ENCODE data around the gene DUOX1. TPM values are rescaled to one million over a fixed set of nuclear protein-coding genes. Genes with fewer than 3 reads are reported as not detected.

The DUOX1 gene
- total RNA-seq, 1 experiment from 2014 or later: not detected

- Histone ChIP-seq H2AFZ (no peak overlapping the region), H3K9me3 (ENCODE audit: insufficient read depth, low read depth) (no peaks in the 10 kb centered on the region), H3K27ac (no peak overlapping the region), H3K79me2 (ENCODE audit: low read depth) (no peaks in the 10 kb centered on the region), H3K36me3 (ENCODE audit: low read depth) (no peaks in the 10 kb centered on the region), H3K9me2 (ENCODE audit: insufficient read depth) (no peaks in the 10 kb centered on the region), H3K4me1 (replicated peaks; ENCODE audit: insufficient read depth) (0 out of 2 replicates have a peak, but pooled peaks cover 5% of the 10 kb centered on the region), H3K4me2 (no peak overlapping the region), H3K4me3 (no peak overlapping the region), H3F3A (ENCODE audit: insufficient read depth, low read depth) (no peaks in the 10 kb centered on the region), H4K20me1 (ENCODE audit: insufficient read depth) (no peaks in the 10 kb centered on the region), H3K27me3 (ENCODE audit: insufficient read depth, low read depth) (no peaks in the 10 kb centered on the region)
- BruUV-seq (replicated peaks): no TSS peak
- no peak for DNase-seq
- ChIA-PET CTCF (no interaction called here), POLR2A (ENCODE audit: unreplicated experiment) (interaction anchor here (0.6 kb wide), 1 partner anchor 11 kb away, joined by 4 read pairs; no protein-coding TSS in a partner anchor)
- TF ChIP-seq CTCF (conservative IDR thresholded peaks at IDR 0.05) (no peak), EZH2 (IDR thresholded peaks at IDR 0.05; ENCODE audit: low read depth) (no peak)
- intact Hi-C loops (cut with micrococcal nuclease; ENCODE audit: unreplicated experiment): no loop called here
These were observed 57.2 kb downstream of the DUOX1 start for GRCh38 chr15:45186771-45187577.

- TF ChIP-seq CTCF (conservative IDR thresholded peaks at IDR 0.05) (no peak), EZH2 (IDR thresholded peaks at IDR 0.05; ENCODE audit: low read depth) (no peak)
- Histone ChIP-seq H3F3A (ENCODE audit: insufficient read depth, low read depth) (no peaks in the 10 kb centered on the region), H3K27me3 (ENCODE audit: insufficient read depth, low read depth) (no peaks in the 10 kb centered on the region), H3K4me2 (no peak overlapping the region), H4K20me1 (ENCODE audit: insufficient read depth) (no peaks in the 10 kb centered on the region), H3K9me3 (ENCODE audit: insufficient read depth, low read depth) (no peaks in the 10 kb centered on the region), H3K4me3 (no peak overlapping the region), H2AFZ (no peak overlapping the region), H3K79me2 (ENCODE audit: low read depth) (no peaks in the 10 kb centered on the region), H3K36me3 (ENCODE audit: low read depth) (no peaks in the 10 kb centered on the region), H3K27ac (no peak overlapping the region), H3K9me2 (ENCODE audit: insufficient read depth) (no peaks in the 10 kb centered on the region), H3K4me1 (replicated peaks; ENCODE audit: insufficient read depth) (0 out of 2 replicates have a peak, but pooled peaks cover 5% of the 10 kb centered on the region)
- intact Hi-C loops (cut with micrococcal nuclease; ENCODE audit: unreplicated experiment): no loop called here
- ChIA-PET CTCF (no interaction called here), POLR2A (ENCODE audit: unreplicated experiment) (no interaction called here)
- BruUV-seq (replicated peaks): no TSS peak
- DNase-seq: no peak
These were observed 57.7 kb downstream of the DUOX1 start for GRCh38 chr15:45187578-45187893.

- ChIA-PET POLR2A (ENCODE audit: unreplicated experiment) (no interaction called here), CTCF (no interaction called here)
- no peak within 1 kb of the TSS for H3K27ac ChIP-seq
- H3K4me3 ChIP-seq: peak within 1 kb of the TSS; percentile 39; the same call in 1 of the 2 replicates
- no peaks in the 10 kb centered on the region for H3K36me3 ChIP-seq (ENCODE audit: low read depth)
- no peaks in the 10 kb centered on the region for H3K9me2 ChIP-seq (ENCODE audit: insufficient read depth)
- no peaks in the 10 kb centered on the region for H3K79me2 ChIP-seq (ENCODE audit: low read depth)
- peak within 1 kb of the TSS; percentile 52; the same call in 1 of the 2 replicates for H2AFZ ChIP-seq
- no TSS peak for BruUV-seq (replicated peaks)
- 0 out of 2 replicates have a peak, but pooled peaks cover under 1% of the 10 kb centered on the region for H3K4me1 ChIP-seq (replicated peaks; ENCODE audit: insufficient read depth)
- no peaks in the 10 kb centered on the region for H3F3A ChIP-seq (ENCODE audit: insufficient read depth, low read depth)
- intact Hi-C loops (cut with micrococcal nuclease; ENCODE audit: unreplicated experiment): no loop called here
- H4K20me1 ChIP-seq (ENCODE audit: insufficient read depth): no peaks in the 10 kb centered on the region
- peak within 1 kb of the TSS; percentile 70 for H3K4me2 ChIP-seq
- no peaks in the 10 kb centered on the region for H3K27me3 ChIP-seq (ENCODE audit: insufficient read depth, low read depth)
- TF ChIP-seq EZH2 (IDR thresholded peaks at IDR 0.05; ENCODE audit: low read depth) (no peak), CTCF (conservative IDR thresholded peaks at IDR 0.05) (no peak)
- H3K9me3 ChIP-seq (ENCODE audit: insufficient read depth, low read depth): no peaks in the 10 kb centered on the region
- DNase-seq: no peak
These were observed 58.4 kb downstream of the DUOX1 start, which contains the start of gene SHF for GRCh38 chr15:45187894-45188830. Gene SHF, minus strand, starts transcription at chr15:45187966. Its CDS starts 15 bp downstream, at chr15:45187951.

Measured in PC-9 (cell line).